ENCODE results near the gene ATRIP.

ATRIP gene

DNA sequence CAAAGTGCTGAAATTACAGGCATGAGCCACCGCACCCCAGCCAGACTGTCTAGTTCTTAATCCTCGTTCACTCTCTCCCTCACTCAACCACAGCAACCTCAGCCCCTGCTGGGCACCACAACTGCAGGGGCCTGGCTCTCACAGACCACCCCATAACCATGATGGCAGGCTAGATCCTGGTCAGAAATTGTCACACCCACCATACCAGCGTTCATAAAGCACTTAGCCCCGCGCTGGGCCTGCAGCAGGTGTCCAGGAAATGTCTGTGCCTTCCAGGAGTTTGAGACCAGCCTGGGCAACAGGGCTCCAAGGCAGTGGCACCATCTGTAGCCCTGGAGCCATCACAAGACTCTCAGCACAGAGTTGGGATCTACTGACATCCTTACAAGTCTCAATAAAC lies 55.6 kb downstream of the ATRIP start:
- peaks cover 0 to 9% of the 10 kb centered on the region in 2 donors for H3K9me3 ChIP-seq (replicated peaks in 1 of 2; ENCODE audit: control insufficient read depth in 2 of 2, insufficient read depth in 1 of 2, low read depth in 1 of 2, low read length in 2 of 2)
- no peak overlapping the region for H3K4me3 ChIP-seq (ENCODE audit: low read length in 2 of 2)
- no peak overlapping the region for H3K14ac ChIP-seq (ENCODE audit: low read length)
- DNase-seq (ENCODE audit: low spot score) = no peak
- H3K36me3 ChIP-seq (replicated peaks in 1 of 2; ENCODE audit: control insufficient read depth in 2 of 2, insufficient read depth in 2 of 2, low read length in 2 of 2) = peaks cover 5 to 33% of the 10 kb centered on the region in 2 donors
- no peak overlapping the region for H3K27ac ChIP-seq (replicated peaks; ENCODE audit: low read length)
- no CpG with 5 or more reads among the region's 5 CpGs for WGBS, 2 donors (ENCODE audit: extremely low coverage in 2 of 2, insufficient read length in 2 of 2, insufficient replicate concordance in 1 of 2)
- no peak overlapping the region for H3K4ac ChIP-seq (ENCODE audit: low read length)
- H3K23ac ChIP-seq (ENCODE audit: low read depth, low read length, poor library complexity) = peak overlapping the region; percentile 49
- H2BK12ac ChIP-seq (ENCODE audit: low read length) = no peak overlapping the region
- H3K79me1 ChIP-seq (ENCODE audit: low read depth, low read length) = no peaks in the 10 kb centered on the region
- H2AFZ ChIP-seq (ENCODE audit: low read length) = no peak overlapping the region
- no peak overlapping the region for H2AK5ac ChIP-seq (ENCODE audit: low read depth, low read length)
- H2BK120ac ChIP-seq (ENCODE audit: low read depth, low read length) = no peak overlapping the region
- no peak overlapping the region for H2BK5ac ChIP-seq (ENCODE audit: low read length)
- no peak overlapping the region for H3K9ac ChIP-seq (ENCODE audit: low read depth, low read length, poor library complexity)
- no peaks in the 10 kb centered on the region for H3K27me3 ChIP-seq (ENCODE audit: control insufficient read depth in 3 of 3, insufficient read depth in 3 of 3, low read depth in 1 of 3, low read length in 3 of 3)
- no peak overlapping the region for H4K91ac ChIP-seq (ENCODE audit: low read depth, low read length, poor library complexity)
- peaks cover 15 to 18% of the 10 kb centered on the region in 2 donors for H3K4me1 ChIP-seq (ENCODE audit: control insufficient read depth in 2 of 2, insufficient read depth in 1 of 2, low read depth in 1 of 2, low read length in 2 of 2)
- H3K4me2 ChIP-seq (ENCODE audit: insufficient read depth, low read length, poor library complexity, severe bottlenecking) = no peak overlapping the region
- peak overlapping the region; percentile 53 for H3K18ac ChIP-seq (ENCODE audit: low read length)
- H2BK15ac ChIP-seq (ENCODE audit: low read length) = no peak overlapping the region
- no peak overlapping the region for H4K8ac ChIP-seq (ENCODE audit: low read depth, low read length)

DNA sequence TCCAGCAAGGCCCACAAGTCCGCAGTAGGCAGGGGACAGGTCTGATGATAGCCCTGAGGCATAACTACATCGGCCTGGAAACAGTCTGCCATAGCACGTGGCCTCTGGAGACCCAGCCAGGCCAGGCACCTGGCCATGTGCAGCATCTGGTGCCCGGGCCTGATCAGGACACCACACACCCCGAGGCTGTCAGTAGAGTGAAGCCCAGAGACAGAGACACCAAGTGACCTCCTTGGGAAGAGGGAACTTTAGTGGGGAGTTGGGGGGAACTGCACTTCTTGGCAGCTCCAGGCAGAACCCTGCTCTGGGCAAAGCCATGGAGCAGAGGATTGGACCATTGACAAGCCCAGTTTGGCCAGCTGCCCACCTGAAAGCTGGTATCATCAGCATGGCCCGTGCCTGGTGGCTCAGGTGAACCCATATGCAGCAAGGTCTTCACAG lies 56.2 kb downstream of the ATRIP start:
- Histone ChIP-seq H3K23ac (ENCODE audit: low read depth, low read length, poor library complexity) (no peak overlapping the region), H3K9me3 (replicated peaks in 1 of 2; ENCODE audit: control insufficient read depth in 2 of 2, insufficient read depth in 1 of 2, low read depth in 1 of 2, low read length in 2 of 2) (peaks cover 0 to 9% of the 10 kb centered on the region in 2 donors), H3K4me3 (ENCODE audit: low read length in 2 of 2) (peak overlapping the region in 1 of 2 donors; percentile 76), H3K4ac (ENCODE audit: low read length) (no peak overlapping the region), H3K18ac (ENCODE audit: low read length) (peak overlapping the region; percentile 54), H4K91ac (ENCODE audit: low read depth, low read length, poor library complexity) (no peak overlapping the region), H3K27ac (replicated peaks; ENCODE audit: low read length) (no peak overlapping the region), H3K4me1 (ENCODE audit: control insufficient read depth in 2 of 2, insufficient read depth in 1 of 2, low read depth in 1 of 2, low read length in 2 of 2) (peaks cover 15 to 21% of the 10 kb centered on the region in 2 donors), H3K27me3 (ENCODE audit: control insufficient read depth in 3 of 3, insufficient read depth in 3 of 3, low read depth in 1 of 3, low read length in 3 of 3) (no peaks in the 10 kb centered on the region), H3K9ac (ENCODE audit: low read depth, low read length, poor library complexity) (no peak overlapping the region), H2BK15ac (ENCODE audit: low read length) (peak overlapping the region; percentile 72), H2BK5ac (ENCODE audit: low read length) (no peak overlapping the region), H3K4me2 (ENCODE audit: insufficient read depth, low read length, poor library complexity, severe bottlenecking) (no peak overlapping the region), H2AK5ac (ENCODE audit: low read depth, low read length) (peak overlapping the region; percentile 18), H3K14ac (ENCODE audit: low read length) (no peak overlapping the region), H3K79me1 (ENCODE audit: low read depth, low read length) (no peaks in the 10 kb centered on the region), H2BK120ac (ENCODE audit: low read depth, low read length) (no peak overlapping the region), H3K36me3 (replicated peaks in 1 of 2; ENCODE audit: control insufficient read depth in 2 of 2, insufficient read depth in 2 of 2, low read length in 2 of 2) (peaks cover 5 to 30% of the 10 kb centered on the region in 2 donors), H2AFZ (ENCODE audit: low read length) (no peak overlapping the region), H4K8ac (ENCODE audit: low read depth, low read length) (no peak overlapping the region), H2BK12ac (ENCODE audit: low read length) (no peak overlapping the region)
- DNase-seq (ENCODE audit: low spot score) = no peak
- no CpG with 5 or more reads among the region's 6 CpGs for whole genome bisulfite sequencing, 2 donors (ENCODE audit: extremely low coverage in 2 of 2, insufficient read length in 2 of 2, insufficient replicate concordance in 1 of 2)

DNA sequence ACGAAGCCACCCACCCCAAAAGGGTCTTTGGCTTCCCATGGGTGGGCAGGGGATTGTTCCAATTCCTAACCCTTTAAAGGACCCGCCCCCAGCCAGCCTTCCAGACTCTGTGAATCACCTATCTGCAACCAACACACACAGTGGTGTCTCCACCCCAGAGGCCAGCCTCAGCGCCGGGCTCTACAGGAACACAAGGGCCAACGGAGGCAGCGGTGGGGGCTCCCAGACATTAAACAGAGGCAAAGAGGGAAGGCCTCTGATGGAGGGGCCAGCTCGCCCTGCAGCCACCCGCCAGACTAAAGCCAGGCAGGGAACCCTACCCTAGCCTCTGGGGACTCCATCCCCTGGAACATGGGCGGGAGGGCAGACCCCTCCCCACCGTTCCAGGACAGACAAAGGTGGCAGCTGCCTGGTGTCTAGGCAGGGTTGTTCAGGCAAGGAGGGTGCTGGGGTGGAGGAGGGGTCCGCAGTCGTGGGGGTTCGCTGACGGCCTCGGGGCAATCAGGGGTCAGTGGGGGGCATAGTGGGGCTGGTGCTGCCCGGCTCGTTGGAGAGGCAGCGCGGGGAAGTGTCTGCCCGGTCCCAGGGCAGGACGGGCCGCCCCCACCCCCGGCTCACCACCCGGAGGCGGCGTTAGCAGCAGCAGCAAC lies 57.0 kb downstream of the ATRIP start:
- H3K9me3 ChIP-seq (replicated peaks in 1 of 2; ENCODE audit: control insufficient read depth in 2 of 2, insufficient read depth in 1 of 2, low read depth in 1 of 2, low read length in 2 of 2) = peaks cover 0 to 5% of the 10 kb centered on the region in 2 donors
- peak overlapping the region; percentile 76 to 90 for H3K4me3 ChIP-seq (ENCODE audit: low read length in 2 of 2)
- H3K79me1 ChIP-seq (ENCODE audit: low read depth, low read length) = no peaks in the 10 kb centered on the region
- H2AK5ac ChIP-seq (ENCODE audit: low read depth, low read length) = peak overlapping the region; percentile 86
- peak overlapping the region; percentile 97 for H3K14ac ChIP-seq (ENCODE audit: low read length)
- H3K4me2 ChIP-seq (ENCODE audit: insufficient read depth, low read length, poor library complexity, severe bottlenecking) = peak overlapping the region; percentile 92
- H4K91ac ChIP-seq (ENCODE audit: low read depth, low read length, poor library complexity) = no peak overlapping the region
- peak overlapping the region; percentile 98 for H2AFZ ChIP-seq (ENCODE audit: low read length)
- no peaks in the 10 kb centered on the region for H3K27me3 ChIP-seq (ENCODE audit: control insufficient read depth in 3 of 3, insufficient read depth in 3 of 3, low read depth in 1 of 3, low read length in 3 of 3)
- peak overlapping the region; percentile 96 for H2BK12ac ChIP-seq (ENCODE audit: low read length)
- peak overlapping the region; percentile 98 for H2BK15ac ChIP-seq (ENCODE audit: low read length)
- H2BK120ac ChIP-seq (ENCODE audit: low read depth, low read length) = no peak overlapping the region
- H2BK5ac ChIP-seq (ENCODE audit: low read length) = no peak overlapping the region
- no CpG with 5 or more reads among the region's 26 CpGs for WGBS, 2 donors (ENCODE audit: extremely low coverage in 2 of 2, insufficient read length in 2 of 2, insufficient replicate concordance in 1 of 2)
- peak overlapping the region; percentile 32 for H3K27ac ChIP-seq (replicated peaks; ENCODE audit: low read length)
- H4K8ac ChIP-seq (ENCODE audit: low read depth, low read length) = no peak overlapping the region
- H3K9ac ChIP-seq (ENCODE audit: low read depth, low read length, poor library complexity) = peak overlapping the region; percentile 98
- H3K36me3 ChIP-seq (replicated peaks in 1 of 2; ENCODE audit: control insufficient read depth in 2 of 2, insufficient read depth in 2 of 2, low read length in 2 of 2) = peaks cover 5 to 22% of the 10 kb centered on the region in 2 donors
- peak overlapping the region; percentile 92 for H3K23ac ChIP-seq (ENCODE audit: low read depth, low read length, poor library complexity)
- peak overlapping the region; percentile 85 for H3K4ac ChIP-seq (ENCODE audit: low read length)
- H3K18ac ChIP-seq (ENCODE audit: low read length) = peak overlapping the region; percentile 99
- peak; percentile 33 for DNase-seq (ENCODE audit: low spot score)
- peaks cover 15 to 21% of the 10 kb centered on the region in 2 donors for H3K4me1 ChIP-seq (ENCODE audit: control insufficient read depth in 2 of 2, insufficient read depth in 1 of 2, low read depth in 1 of 2, low read length in 2 of 2)

DNA sequence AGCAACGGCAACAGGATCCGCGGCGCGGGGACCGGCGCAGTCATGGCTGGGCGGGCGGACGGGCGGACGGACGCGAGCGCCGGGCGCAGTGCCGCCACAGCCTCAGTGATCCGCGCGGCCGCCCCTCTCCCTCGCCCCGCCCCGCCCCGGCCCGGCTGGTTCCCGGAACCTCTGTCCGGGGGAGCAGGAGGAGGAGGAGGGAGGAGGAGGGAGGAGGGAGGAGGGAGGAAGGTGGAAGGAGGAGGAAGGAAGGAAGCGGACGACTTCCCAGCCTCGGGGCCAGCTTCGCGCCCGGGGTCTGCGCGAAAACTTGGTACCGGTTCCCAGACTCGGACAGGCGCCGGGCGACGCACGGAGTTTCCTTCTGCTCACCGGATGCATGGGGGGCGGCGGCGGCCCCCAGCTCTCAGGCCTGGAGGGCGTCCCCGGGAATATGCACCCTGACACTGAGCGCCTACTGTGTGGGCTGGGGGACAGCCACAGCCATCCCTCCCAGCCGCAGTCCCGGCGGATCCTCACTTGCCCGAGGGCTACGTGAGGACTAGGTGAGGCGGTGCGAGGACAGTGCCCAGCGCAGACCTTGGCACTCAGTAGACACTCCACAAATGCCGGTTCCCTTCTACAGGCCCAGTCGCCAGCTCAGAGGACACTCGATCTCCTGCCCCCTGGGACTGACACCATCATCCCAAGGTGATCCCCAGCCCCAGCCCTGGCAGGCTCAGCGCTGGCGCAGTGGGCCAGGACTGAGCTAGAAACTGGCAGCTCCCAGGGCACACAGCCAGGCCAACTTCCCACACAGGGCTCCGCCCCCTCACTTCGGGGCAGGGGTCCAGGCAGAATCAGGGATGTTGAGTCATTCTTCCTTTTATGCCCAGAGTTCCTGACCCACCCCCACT lies 57.8 kb downstream of the ATRIP start, which contains the start of gene SHISA5:
Gene SHISA5 (minus strand): TSS at position 124 of the 896 bp plus-strand sequence. CDS start 80 bp downstream, at position 44.
- H3K4me2 ChIP-seq (ENCODE audit: insufficient read depth, low read length, poor library complexity, severe bottlenecking) = peak within 1 kb of the TSS; percentile 92
- peak within 1 kb of the TSS; percentile 86 for H2AK5ac ChIP-seq (ENCODE audit: low read depth, low read length)
- peak within 1 kb of the TSS; percentile 77 for H2BK5ac ChIP-seq (ENCODE audit: low read length)
- H2BK15ac ChIP-seq (ENCODE audit: low read length) = peak within 1 kb of the TSS; percentile 98
- H4K8ac ChIP-seq (ENCODE audit: low read depth, low read length) = no peak within 1 kb of the TSS
- peak within 1 kb of the TSS; percentile 97 for H3K14ac ChIP-seq (ENCODE audit: low read length)
- no peak within 1 kb of the TSS for H4K91ac ChIP-seq (ENCODE audit: low read depth, low read length, poor library complexity)
- H3K23ac ChIP-seq (ENCODE audit: low read depth, low read length, poor library complexity) = peak within 1 kb of the TSS; percentile 92
- H2BK12ac ChIP-seq (ENCODE audit: low read length) = peak within 1 kb of the TSS; percentile 96
- peak; percentile 46 for DNase-seq (ENCODE audit: low spot score)
- peaks cover 15 to 21% of the 10 kb centered on the region in 2 donors for H3K4me1 ChIP-seq (ENCODE audit: control insufficient read depth in 2 of 2, insufficient read depth in 1 of 2, low read depth in 1 of 2, low read length in 2 of 2)
- peak within 1 kb of the TSS; percentile 98 for H2AFZ ChIP-seq (ENCODE audit: low read length)
- H3K4me3 ChIP-seq (ENCODE audit: low read length in 2 of 2) = peak within 1 kb of the TSS; percentile 76 to 90
- no peak within 1 kb of the TSS for H2BK120ac ChIP-seq (ENCODE audit: low read depth, low read length)
- peak within 1 kb of the TSS; percentile 32 for H3K27ac ChIP-seq (replicated peaks; ENCODE audit: low read length)
- peak within 1 kb of the TSS; percentile 85 for H3K4ac ChIP-seq (ENCODE audit: low read length)
- H3K9ac ChIP-seq (ENCODE audit: low read depth, low read length, poor library complexity) = peak within 1 kb of the TSS; percentile 98
- H3K9me3 ChIP-seq (replicated peaks in 1 of 2; ENCODE audit: control insufficient read depth in 2 of 2, insufficient read depth in 1 of 2, low read depth in 1 of 2, low read length in 2 of 2) = peaks cover 0 to under 1% of the 10 kb centered on the region in 2 donors
- H3K79me1 ChIP-seq (ENCODE audit: low read depth, low read length) = no peaks in the 10 kb centered on the region
- peaks cover 5 to 17% of the 10 kb centered on the region in 2 donors for H3K36me3 ChIP-seq (replicated peaks in 1 of 2; ENCODE audit: control insufficient read depth in 2 of 2, insufficient read depth in 2 of 2, low read length in 2 of 2)
- H3K18ac ChIP-seq (ENCODE audit: low read length) = peak within 1 kb of the TSS; percentile 99
- H3K27me3 ChIP-seq (ENCODE audit: control insufficient read depth in 3 of 3, insufficient read depth in 3 of 3, low read depth in 1 of 3, low read length in 3 of 3) = no peaks in the 10 kb centered on the region
- WGBS, 2 donors (ENCODE audit: extremely low coverage in 2 of 2, insufficient read length in 2 of 2, insufficient replicate concordance in 1 of 2) = no CpG with 5 or more reads among the region's 66 CpGs
